HG02938 (cell line): ENCODE measurements around the gene TSR3.

Experiments
- ATAC-seq: cut with Tn5 transposase; IDR thresholded peaks from one replicate; pipeline ENCODE4 v1.9.1; 2021; ENCODE audit warnings: mild to moderate bottlenecking, moderate library complexity; ENCODE audit not compliant: unreplicated experiment

Gene TSR3

DNA sequence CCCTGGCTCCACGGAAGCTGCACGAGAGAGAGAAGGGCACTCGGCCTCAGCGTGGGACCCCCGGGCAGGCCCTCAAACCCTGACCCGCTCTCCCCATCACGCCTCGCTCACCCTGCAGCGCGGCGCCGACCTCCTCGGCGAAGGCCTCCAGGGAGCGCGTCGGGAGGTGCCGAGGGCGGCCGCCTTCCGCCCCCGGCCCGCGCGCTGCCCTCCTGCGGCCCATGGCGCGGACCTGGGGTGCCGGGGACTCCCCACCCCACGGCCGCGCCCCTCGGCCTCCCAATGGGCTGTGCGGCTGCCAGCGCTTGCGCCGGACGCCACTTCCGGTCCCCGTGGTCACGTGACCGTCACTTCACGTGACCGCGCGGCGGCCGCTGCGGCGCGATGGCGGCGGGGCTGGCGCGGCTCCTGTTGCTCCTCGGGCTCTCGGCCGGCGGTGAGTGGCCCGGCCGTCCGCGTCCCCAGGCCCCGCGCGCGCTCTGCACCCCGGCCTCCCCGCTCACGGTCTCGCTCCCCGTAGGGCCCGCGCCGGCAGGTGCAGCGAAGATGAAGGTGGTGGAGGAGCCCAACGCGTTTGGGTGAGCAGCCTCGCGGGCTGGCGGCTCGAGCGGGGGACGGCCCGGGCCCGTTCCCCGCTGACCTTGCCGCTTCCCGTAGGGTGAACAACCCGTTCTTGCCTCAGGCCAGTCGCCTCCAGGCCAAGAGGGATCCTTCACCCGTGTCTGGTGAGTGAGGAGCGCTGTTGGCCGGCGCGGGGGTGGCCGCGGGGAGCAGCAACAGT lies at the start of gene TSR3, which contains the start of gene GNPTG:
TSR3 (minus strand) TSS at position 297 of the 781 bp plus-strand sequence; CDS start at position 223, 74 bp downstream.
GNPTG (plus strand) TSS at position 350 of the 781 bp plus-strand sequence; CDS start at position 385, 35 bp downstream.
- ATAC-seq = peak; percentile 58

- ATAC-seq = no peak
Measured at GRCh38 chr16:1401061-1401757, 49.5 kb upstream of the TSR3 start.

GRCh38 chr16:1398826-1399581 lies 47.3 kb upstream of the TSR3 start:
- no peak for ATAC-seq

- no peak for ATAC-seq
Measured at GRCh38 chr16:1398351-1398750, 46.7 kb upstream of the TSR3 start.

DNA sequence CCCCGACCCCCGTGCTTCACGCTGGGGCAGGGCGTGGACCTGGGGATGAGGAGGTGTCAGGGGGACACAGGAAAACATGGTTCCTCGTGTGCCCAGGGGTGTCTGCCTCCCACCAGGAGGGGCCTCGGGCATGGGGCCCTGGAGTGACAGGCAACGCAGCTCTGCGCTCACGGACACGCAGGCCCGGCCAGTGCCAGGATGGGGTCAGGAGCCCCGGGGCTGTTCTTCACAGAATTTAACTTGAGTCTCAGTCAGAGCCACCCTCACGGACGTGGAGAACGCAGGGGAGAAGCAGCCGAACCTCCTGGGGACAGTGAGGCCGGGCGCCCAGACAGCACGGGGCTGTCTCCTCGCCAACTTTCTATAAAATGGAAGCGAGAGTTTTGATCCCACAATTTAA lies 46.1 kb upstream of the TSR3 start:
- ATAC-seq = no peak

DNA sequence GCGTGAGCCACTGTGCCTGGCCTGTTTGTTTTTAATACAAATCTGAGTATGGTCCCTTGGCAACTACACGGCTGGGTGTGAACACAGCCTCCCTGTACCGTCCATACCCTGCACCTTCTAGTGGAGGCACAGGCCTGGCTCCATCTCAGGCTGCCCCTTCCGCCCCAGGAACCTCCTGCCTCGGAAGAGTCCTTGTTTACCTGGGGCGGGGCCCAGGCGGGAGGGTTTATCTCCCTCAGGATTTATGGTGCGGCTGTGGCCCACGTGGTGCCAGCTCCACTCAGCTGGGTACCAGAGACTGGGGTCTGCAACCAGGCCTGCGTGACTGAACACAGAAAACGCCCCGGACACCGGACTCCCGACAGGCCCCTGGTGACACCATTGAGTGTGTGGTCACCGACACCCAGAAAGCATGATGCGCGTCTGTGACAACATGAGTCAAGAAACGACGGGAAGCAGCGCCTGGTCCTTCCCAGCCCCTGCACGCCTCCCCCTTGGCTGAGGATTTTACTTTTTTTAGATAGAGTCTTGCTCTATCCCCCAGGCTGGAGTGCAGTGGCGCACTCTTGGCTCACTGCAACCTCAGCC lies 43.9 kb upstream of the TSR3 start:
- no peak for ATAC-seq

DNA sequence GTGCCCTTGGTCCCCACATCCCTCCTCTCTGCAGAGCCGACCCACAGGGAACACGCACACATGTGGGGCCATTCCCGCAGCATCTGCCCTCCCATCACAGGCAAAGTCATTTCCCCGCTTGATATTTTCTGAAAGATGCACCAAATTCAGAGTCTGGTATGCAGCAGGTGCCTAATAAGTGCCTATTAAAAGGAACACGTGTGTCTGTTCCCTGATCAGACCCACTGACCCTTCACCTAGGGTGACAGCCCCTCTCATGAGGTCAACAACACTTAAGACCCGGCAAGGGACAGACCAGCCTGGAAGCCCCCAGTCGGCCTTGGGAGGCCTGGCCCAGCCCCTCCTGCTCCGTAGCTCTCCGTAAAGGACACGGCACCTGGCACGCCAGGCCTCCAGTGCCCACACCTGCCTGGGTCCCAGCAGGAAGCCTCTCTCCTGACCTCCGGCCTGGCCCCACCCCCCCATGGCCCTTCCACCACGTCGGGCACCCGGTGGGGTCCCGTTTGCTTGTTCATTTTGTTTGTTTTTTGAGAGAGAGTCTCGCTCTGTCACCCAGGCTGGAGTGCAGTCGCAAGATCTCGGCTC lies 42.8 kb upstream of the TSR3 start:
- ATAC-seq = no peak

GRCh38 chr16:1393613-1394176 lies 42.0 kb upstream of the TSR3 start:
- no peak for ATAC-seq

DNA sequence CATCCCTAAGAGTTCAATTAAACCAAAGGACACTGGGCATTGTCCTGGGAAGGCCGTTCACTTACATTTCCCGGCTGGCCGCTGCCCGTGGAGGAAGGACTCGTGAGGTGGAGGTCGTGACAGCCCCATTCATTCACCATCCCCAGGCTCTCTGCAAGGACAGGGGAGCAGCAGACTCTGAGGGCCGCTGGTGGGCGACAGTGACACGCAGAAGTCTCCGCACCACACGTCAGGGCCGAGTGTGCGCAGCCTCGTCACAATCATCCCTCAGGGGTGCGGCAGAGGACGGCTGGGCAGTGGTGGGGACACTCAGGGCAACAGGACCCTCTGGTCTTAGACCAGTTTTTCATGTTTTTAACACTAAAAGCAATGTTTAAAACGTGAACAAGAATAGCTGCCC lies 41.1 kb upstream of the TSR3 start:
- ATAC-seq = no peak

- no peak for ATAC-seq
Measured at GRCh38 chr16:1390239-1390779, 38.6 kb upstream of the TSR3 start.

DNA sequence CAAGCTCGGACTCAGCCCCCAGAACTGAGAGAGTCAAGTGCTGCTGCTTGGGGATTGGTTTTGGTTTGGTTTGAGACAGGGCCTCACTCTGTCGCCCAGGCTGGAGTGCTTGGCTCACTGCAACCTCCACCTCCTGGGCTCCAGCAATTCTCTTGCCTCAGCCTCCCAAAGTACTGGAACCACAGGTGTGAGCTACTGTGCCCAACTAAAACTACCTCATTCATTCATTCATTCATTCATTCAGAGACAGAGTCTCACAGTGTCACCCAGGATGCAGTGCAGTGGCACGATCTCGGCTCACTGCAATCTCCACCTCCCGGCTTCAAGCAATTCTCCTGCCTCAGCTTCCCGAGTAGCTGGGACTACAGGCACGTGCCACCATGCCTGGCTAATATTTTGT lies 38.1 kb upstream of the TSR3 start:
- no peak for ATAC-seq

- ATAC-seq = no peak
Measured at GRCh38 chr16:1387331-1387730, 35.7 kb upstream of the TSR3 start.

GRCh38 chr16:1385232-1385631 lies 33.6 kb upstream of the TSR3 start:
- ATAC-seq = no peak

DNA sequence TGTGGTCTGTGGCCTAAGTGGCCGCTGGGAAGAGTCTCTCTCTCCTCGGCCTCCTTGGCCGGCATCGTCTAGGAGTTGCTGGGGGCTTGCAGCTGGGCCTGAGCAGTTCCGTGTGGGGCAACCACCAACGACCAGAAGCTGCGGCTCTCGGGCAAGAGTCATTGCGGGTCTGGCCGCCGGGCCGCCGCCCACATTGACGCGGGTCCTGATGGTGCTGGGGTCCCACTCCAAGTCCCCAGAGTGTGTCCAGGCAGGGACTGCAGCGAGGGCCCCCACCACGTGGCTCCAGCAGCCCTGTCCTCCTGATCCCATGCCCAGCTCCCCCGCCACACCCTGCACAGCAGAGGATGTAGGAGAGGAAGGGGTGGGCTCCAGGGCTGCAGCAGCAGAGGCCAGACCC lies 31.9 kb upstream of the TSR3 start:
- no peak for ATAC-seq

GRCh38 chr16:1381612-1382406 lies 30.1 kb upstream of the TSR3 start:
- ATAC-seq = no peak

DNA sequence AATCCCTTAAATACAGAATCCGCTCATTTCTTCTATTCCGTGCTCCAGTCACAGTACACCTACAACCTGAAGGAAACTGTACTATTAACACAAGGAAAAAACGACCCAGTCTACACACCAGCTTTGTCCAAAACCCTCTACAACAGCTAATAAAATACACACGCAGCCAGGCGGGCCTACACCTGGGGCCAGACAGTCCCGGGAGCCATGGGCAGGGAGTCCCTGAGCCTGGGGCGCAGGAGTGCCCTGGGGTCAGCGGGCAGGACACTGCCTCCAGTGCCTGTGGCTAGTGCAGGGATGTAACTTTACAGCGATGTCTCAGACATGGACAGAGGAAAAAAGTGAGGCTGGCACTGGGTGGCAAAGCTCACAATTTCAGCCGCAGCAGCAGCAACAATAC lies 28.5 kb upstream of the TSR3 start:
- ATAC-seq = no peak

GRCh38 chr16:1379304-1380076 lies 27.8 kb upstream of the TSR3 start:
- ATAC-seq = peak; percentile 57

DNA sequence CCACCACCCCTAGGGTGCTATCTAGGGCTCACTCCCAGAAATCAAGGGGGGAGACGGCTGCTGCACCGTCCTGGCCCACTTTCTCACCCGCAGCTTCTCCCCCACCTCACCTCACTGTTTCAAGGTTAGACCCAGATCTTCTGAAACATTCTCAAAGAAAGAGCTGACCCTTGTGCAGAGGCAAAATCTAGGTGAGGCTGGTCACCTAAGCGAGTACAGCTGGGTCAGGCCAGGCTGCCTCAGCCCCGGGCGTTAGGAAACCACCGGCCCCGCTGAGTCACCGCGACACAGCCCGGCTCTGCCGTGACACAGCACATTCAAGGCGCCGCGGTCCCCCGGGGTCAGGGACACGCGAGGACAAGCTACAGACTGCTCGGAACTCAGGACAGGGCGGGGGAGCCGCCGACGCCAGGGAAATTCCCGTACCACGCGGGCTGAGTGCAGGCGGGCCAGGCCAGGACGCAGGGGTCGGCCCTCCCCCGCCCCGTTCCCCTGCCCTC lies 27.2 kb upstream of the TSR3 start:
- peak; percentile 47 for ATAC-seq
